GM18511 (cell line): ENCODE measurements around the gene TMEM106B.

Source experiments
- ATAC-seq: cut with Tn5 transposase; IDR thresholded peaks from one replicate; pipeline ENCODE4 v1.9.1; 2021; ENCODE audit warnings: mild to moderate bottlenecking, moderate library complexity; ENCODE audit not compliant: unreplicated experiment

The TMEM106B gene

GRCh38 chr7:12226756-12227155 lies 15.7 kb downstream of the TMEM106B start:
- ATAC-seq: no peak

- ATAC-seq: no peak
Measured at GRCh38 chr7:12228024-12228423, 16.9 kb downstream of the TMEM106B start.

- no peak for ATAC-seq
Measured at GRCh38 chr7:12229046-12229445, 18.0 kb downstream of the TMEM106B start.

- ATAC-seq: no peak
Measured at GRCh38 chr7:12231097-12231496, 20.0 kb downstream of the TMEM106B start.

- peak; percentile 73 for ATAC-seq
Measured at GRCh38 chr7:12233175-12233574, 22.1 kb downstream of the TMEM106B start.

- ATAC-seq: no peak
Measured at GRCh38 chr7:12234334-12234865, 23.3 kb downstream of the TMEM106B start.

- ATAC-seq: no peak
Measured at GRCh38 chr7:12235970-12236369, 24.9 kb downstream of the TMEM106B start.

- no peak for ATAC-seq
Measured at GRCh38 chr7:12237007-12237406, 25.9 kb downstream of the TMEM106B start.

- ATAC-seq: no peak
Measured at GRCh38 chr7:12239806-12240205, 28.7 kb downstream of the TMEM106B start.

- ATAC-seq: no peak
Measured at GRCh38 chr7:12244129-12244528, 33.0 kb downstream of the TMEM106B start.

GRCh38 chr7:12244694-12245093 lies 33.6 kb downstream of the TMEM106B start:
- no peak for ATAC-seq

- ATAC-seq: no peak
Measured at GRCh38 chr7:12249706-12250105, 38.6 kb downstream of the TMEM106B start.

GRCh38 chr7:12250232-12250631 lies 39.1 kb downstream of the TMEM106B start:
- ATAC-seq: no peak

GRCh38 chr7:12256090-12256489 lies 45.0 kb downstream of the TMEM106B start:
- no peak for ATAC-seq

GRCh38 chr7:12257582-12257981 lies 46.5 kb downstream of the TMEM106B start:
- peak; percentile 100 for ATAC-seq

- ATAC-seq: no peak
Measured at GRCh38 chr7:12258074-12258473, 47.0 kb downstream of the TMEM106B start.

- no peak for ATAC-seq
Measured at GRCh38 chr7:12267542-12267941, 56.4 kb downstream of the TMEM106B start.

- no peak for ATAC-seq
Measured at GRCh38 chr7:12269100-12269895, 58.2 kb downstream of the TMEM106B start.

- ATAC-seq: no peak
Measured at GRCh38 chr7:12281038-12281437, 69.9 kb downstream of the TMEM106B start.

GRCh38 chr7:12287901-12288300 lies 76.8 kb downstream of the TMEM106B start:
- ATAC-seq: no peak

GRCh38 chr7:12289996-12290395 lies 78.9 kb downstream of the TMEM106B start:
- no peak for ATAC-seq

GRCh38 chr7:12290761-12291160 lies 79.7 kb downstream of the TMEM106B start:
- ATAC-seq: no peak

- ATAC-seq: no peak
Measured at GRCh38 chr7:12291870-12292269, 80.8 kb downstream of the TMEM106B start.
